Measurements from ENCODE around the gene RUFY4. TPM values are rescaled to one million over a fixed set of nuclear protein-coding genes. Genes with fewer than 3 reads are reported as not detected.

Gene RUFY4
- total and polyA plus RNA-seq, 9 of the 15 experiments (the other 6 are each of a cell fraction or from before 2014, with no cell fraction given): not detected

DNA sequence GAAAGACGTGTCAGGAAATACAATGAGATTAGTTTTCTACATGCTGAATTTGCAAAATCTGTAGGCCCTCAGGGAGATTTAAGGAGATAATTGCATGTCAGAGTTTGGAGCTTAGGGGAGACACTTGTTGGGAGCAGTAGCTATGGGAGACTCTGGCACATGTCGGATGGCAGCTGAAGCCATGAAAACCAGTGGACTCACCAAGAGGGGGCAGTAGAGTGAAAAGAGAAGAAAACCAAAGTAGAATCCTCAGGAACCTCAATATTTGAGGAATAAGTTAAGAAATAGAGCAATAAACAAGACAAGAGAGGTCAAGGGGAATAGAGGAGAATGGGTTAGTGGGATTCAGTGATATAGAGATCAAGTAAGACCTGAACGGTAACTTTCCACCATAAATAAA lies 24.8 kb downstream of the RUFY4 start (continued):
- TF ChIP-seq GATAD2B (IDR thresholded peaks at IDR 0.05; ENCODE audit: borderline replicate concordance) (no peak), RHOXF2B (CRISPR knock-in tag; conservative IDR thresholded peaks at IDR 0.05) (no peak), PHB (CRISPR knock-in tag; IDR thresholded peaks at IDR 0.05) (no peak), ETS2 (tag; IDR thresholded peaks at IDR 0.05; ENCODE audit: borderline replicate concordance, poor library complexity, severe bottlenecking) (no peak)
- TF ChIP-seq, protein P1, sequence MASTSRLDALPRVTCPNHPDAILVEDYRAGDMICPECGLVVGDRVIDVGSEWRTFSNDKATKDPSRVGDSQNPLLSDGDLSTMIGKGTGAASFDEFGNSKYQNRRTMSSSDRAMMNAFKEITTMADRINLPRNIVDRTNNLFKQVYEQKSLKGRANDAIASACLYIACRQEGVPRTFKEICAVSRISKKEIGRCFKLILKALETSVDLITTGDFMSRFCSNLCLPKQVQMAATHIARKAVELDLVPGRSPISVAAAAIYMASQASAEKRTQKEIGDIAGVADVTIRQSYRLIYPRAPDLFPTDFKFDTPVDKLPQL (IDR thresholded peaks at IDR 0.05; ENCODE audit: extremely low read depth, insufficient read length): no peak
- TF ChIP-seq, protein P2, sequence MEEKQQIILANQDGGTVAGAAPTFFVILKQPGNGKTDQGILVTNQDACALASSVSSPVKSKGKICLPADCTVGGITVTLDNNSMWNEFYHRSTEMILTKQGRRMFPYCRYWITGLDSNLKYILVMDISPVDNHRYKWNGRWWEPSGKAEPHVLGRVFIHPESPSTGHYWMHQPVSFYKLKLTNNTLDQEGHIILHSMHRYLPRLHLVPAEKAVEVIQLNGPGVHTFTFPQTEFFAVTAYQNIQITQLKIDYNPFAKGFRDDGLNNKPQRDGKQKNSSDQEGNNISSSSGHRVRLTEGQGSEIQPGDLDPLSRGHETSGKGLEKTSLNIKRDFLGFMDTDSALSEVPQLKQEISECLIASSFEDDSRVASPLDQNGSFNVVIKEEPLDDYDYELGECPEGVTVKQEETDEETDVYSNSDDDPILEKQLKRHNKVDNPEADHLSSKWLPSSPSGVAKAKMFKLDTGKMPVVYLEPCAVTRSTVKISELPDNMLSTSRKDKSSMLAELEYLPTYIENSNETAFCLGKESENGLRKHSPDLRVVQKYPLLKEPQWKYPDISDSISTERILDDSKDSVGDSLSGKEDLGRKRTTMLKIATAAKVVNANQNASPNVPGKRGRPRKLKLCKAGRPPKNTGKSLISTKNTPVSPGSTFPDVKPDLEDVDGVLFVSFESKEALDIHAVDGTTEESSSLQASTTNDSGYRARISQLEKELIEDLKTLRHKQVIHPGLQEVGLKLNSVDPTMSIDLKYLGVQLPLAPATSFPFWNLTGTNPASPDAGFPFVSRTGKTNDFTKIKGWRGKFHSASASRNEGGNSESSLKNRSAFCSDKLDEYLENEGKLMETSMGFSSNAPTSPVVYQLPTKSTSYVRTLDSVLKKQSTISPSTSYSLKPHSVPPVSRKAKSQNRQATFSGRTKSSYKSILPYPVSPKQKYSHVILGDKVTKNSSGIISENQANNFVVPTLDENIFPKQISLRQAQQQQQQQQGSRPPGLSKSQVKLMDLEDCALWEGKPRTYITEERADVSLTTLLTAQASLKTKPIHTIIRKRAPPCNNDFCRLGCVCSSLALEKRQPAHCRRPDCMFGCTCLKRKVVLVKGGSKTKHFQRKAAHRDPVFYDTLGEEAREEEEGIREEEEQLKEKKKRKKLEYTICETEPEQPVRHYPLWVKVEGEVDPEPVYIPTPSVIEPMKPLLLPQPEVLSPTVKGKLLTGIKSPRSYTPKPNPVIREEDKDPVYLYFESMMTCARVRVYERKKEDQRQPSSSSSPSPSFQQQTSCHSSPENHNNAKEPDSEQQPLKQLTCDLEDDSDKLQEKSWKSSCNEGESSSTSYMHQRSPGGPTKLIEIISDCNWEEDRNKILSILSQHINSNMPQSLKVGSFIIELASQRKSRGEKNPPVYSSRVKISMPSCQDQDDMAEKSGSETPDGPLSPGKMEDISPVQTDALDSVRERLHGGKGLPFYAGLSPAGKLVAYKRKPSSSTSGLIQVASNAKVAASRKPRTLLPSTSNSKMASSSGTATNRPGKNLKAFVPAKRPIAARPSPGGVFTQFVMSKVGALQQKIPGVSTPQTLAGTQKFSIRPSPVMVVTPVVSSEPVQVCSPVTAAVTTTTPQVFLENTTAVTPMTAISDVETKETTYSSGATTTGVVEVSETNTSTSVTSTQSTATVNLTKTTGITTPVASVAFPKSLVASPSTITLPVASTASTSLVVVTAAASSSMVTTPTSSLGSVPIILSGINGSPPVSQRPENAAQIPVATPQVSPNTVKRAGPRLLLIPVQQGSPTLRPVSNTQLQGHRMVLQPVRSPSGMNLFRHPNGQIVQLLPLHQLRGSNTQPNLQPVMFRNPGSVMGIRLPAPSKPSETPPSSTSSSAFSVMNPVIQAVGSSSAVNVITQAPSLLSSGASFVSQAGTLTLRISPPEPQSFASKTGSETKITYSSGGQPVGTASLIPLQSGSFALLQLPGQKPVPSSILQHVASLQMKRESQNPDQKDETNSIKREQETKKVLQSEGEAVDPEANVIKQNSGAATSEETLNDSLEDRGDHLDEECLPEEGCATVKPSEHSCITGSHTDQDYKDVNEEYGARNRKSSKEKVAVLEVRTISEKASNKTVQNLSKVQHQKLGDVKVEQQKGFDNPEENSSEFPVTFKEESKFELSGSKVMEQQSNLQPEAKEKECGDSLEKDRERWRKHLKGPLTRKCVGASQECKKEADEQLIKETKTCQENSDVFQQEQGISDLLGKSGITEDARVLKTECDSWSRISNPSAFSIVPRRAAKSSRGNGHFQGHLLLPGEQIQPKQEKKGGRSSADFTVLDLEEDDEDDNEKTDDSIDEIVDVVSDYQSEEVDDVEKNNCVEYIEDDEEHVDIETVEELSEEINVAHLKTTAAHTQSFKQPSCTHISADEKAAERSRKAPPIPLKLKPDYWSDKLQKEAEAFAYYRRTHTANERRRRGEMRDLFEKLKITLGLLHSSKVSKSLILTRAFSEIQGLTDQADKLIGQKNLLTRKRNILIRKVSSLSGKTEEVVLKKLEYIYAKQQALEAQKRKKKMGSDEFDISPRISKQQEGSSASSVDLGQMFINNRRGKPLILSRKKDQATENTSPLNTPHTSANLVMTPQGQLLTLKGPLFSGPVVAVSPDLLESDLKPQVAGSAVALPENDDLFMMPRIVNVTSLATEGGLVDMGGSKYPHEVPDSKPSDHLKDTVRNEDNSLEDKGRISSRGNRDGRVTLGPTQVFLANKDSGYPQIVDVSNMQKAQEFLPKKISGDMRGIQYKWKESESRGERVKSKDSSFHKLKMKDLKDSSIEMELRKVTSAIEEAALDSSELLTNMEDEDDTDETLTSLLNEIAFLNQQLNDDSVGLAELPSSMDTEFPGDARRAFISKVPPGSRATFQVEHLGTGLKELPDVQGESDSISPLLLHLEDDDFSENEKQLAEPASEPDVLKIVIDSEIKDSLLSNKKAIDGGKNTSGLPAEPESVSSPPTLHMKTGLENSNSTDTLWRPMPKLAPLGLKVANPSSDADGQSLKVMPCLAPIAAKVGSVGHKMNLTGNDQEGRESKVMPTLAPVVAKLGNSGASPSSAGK (IDR thresholded peaks at IDR 0.05): no peak

All from K562 (cell line).